Activated gamma-delta T cell (primary cell): Measurements from ENCODE around the gene SLC6A15.

Experiments used
- DNase-seq: peaks from one replicate; lab custom pipeline; 2025; lab: John Stamatoyannopoulos, UW

SLC6A15 gene

GRCh38 chr12:84874825-84875139 lies 37.8 kb downstream of the SLC6A15 start:
- no peak for DNase-seq

GRCh38 chr12:84874125-84874824 lies 38.3 kb downstream of the SLC6A15 start:
- no peak for DNase-seq

GRCh38 chr12:84862186-84862585 lies 50.4 kb downstream of the SLC6A15 start:
- no peak for DNase-seq

GRCh38 chr12:84860718-84861117 lies 51.9 kb downstream of the SLC6A15 start:
- DNase-seq, result no peak

- DNase-seq, result no peak
These were observed 53.8 kb downstream of the SLC6A15 start for GRCh38 chr12:84858796-84859195.

GRCh38 chr12:84857525-84858208 lies 54.9 kb downstream of the SLC6A15 start:
- DNase-seq, result no peak

- DNase-seq, result no peak
These were observed 56.3 kb downstream of the SLC6A15 start for GRCh38 chr12:84856156-84856900.

GRCh38 chr12:84843593-84844144 lies 68.9 kb downstream of the SLC6A15 start:
- DNase-seq, result no peak

- DNase-seq, result no peak
These were observed 70.1 kb downstream of the SLC6A15 start for GRCh38 chr12:84842406-84843013.

- DNase-seq, result no peak
These were observed 71.0 kb downstream of the SLC6A15 start for GRCh38 chr12:84841591-84841990.

GRCh38 chr12:84840356-84840755 lies 72.2 kb downstream of the SLC6A15 start:
- DNase-seq, result no peak

- no peak for DNase-seq
These were observed 85.7 kb downstream of the SLC6A15 start for GRCh38 chr12:84826925-84827324.

GRCh38 chr12:84825149-84825548 lies 87.5 kb downstream of the SLC6A15 start:
- DNase-seq, result no peak

GRCh38 chr12:84822525-84822924 lies 90.1 kb downstream of the SLC6A15 start:
- no peak for DNase-seq

GRCh38 chr12:84816916-84817695 lies 95.5 kb downstream of the SLC6A15 start:
- DNase-seq, result no peak

GRCh38 chr12:84814664-84815245 lies 97.8 kb downstream of the SLC6A15 start:
- DNase-seq, result no peak

- no peak for DNase-seq
These were observed 98.6 kb downstream of the SLC6A15 start for GRCh38 chr12:84813780-84814663.

GRCh38 chr12:84811291-84811690 lies 101.3 kb downstream of the SLC6A15 start:
- no peak for DNase-seq

GRCh38 chr12:84810611-84811010 lies 102.0 kb downstream of the SLC6A15 start:
- no peak for DNase-seq
